IPS-NIHi11 (cell line): ENCODE measurements around the gene NELL1.
A peak's percentile ranks its signal among the peaks of the same experiment; 100 is the strongest.

Source experiments
- DNase-seq: peaks from one replicate; pipeline ENCODE4 v3.0.0; 2012; ENCODE audit warnings: mixed read lengths, low spot score

The NELL1 gene

GRCh38 chr11:21421711-21422329 lies 752.4 kb downstream of the NELL1 start:
- DNase-seq, result no peak

DNA sequence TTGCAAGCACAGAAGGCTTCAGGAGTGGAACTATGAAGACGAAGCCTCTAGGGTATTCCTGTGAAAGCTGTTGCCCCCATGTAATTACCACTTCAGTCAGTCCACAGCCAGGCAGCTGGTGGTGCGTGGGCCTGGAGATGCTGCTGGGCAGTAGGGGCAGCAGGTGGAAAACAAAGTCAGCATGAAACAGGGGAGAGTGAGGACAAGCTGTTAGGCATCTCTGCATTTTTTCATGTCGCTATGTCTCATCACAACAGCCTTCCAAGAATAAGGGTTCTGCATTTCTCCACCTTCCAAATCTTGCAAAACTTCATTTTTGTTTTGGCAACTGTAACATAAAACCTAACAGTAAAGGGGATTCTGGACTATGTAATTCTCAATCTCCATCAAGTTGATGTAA lies 757.5 kb downstream of the NELL1 start:
- DNase-seq, result no peak

GRCh38 chr11:21427726-21428125 lies 758.3 kb downstream of the NELL1 start:
- no peak for DNase-seq

- no peak for DNase-seq
These were observed 759.4 kb downstream of the NELL1 start for GRCh38 chr11:21428796-21429195.

DNA sequence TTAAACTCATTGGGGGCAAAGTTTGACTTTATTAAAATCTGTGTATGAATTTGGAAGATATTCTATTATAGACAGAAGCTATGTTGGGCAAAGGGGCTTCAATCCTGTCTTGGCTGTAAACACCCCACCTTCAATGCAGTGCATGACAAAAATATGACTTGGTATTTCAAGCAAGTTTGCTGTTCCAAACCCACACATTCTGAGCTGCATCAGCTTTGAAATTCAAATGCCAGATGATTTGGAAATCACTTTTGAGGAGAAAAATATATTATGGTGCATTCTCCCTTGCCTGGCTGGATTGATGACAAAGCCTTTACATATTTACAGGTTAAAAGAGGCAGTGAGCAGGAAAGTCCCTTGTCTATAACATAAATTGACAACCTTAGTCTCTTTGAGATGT lies 760.0 kb downstream of the NELL1 start:
- no peak for DNase-seq

DNA sequence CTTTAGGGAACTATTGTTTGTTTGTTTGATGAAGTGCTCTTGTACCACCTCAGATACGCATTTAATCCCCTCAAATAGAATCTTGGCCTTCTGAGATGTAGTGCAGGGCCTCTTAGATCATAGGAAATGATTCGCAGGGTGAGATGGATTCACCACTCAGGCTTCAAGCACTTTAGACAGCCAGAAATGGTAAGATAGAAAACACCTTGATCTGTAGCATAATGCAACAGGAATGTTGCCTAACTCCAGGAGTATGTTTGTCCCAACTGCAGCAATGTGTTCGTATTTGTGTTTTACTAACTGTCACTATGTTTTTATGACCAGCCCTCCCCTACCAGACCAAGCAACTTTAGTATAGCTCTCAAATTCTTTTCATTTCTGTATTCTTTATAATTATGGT lies 761.2 kb downstream of the NELL1 start:
- no peak for DNase-seq

DNA sequence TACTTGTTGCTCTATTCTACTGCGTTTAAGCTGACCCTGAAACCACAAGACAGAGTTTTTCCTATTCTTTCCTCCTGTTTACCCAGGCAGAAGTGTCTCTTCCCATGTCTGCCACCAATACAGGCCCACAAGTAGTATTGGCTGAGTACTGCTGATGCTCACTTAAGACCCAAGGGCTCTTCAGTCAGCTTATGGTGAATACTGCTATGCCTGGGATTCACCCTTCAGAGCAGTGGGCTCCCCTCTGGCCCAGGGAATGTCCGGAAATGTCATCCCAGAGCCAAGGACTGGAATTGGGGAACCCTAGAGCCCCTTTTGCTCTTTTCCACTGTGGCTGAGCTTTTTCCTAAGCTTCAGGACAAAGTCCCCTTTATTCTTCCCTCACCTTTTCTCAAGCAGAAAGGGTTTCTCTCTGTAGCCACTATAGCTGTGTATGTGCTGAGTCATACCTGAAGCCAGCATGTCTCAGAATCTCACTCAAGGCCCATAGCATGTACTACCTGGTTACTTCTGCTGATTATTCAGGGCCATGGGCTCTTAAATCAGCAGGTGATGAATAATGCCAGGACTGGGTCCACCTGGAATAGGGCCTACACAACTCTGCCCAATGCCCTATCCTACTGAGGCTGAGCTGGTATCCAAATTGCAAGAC lies 777.7 kb downstream of the NELL1 start:
- no peak for DNase-seq

DNA sequence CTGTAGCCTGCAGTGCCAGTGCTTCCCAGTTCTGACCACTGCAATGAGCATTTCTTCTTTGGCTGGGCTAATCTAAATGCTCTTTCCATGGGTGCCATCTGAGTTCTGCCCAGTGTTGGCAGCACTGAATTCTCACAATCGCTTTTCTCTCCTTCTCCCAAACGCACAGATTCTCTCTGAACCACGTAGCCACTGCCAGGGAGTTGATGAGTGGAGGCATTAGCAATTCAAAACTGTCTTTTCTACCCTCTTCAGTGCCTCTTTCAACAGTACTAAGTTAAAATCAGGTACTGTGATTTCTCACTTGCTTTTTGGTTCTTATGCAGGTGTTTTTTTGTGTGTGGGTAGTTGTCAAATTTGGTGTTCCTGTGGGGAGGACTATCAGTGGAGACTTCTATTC lies 778.5 kb downstream of the NELL1 start:
- DNase-seq, result no peak

DNA sequence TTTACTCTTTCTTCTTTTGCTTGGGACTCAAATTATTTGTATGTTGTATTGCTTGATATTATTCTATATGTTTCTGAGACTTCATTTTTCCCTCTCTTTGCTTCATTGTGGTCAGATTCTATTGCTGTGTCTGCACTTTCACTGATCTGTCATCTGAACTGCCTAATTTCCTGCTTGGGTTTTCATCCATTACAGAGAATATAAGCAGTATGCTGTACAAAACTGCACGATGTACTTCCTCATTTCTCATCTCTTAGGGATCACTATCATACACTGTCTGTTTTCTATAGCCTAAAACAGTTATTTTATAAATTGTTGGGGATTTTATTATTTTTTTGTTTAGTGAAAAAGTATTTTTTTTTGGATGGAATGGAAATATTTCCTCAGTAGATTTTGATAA lies 786.8 kb downstream of the NELL1 start:
- DNase-seq, result no peak

GRCh38 chr11:21460082-21460481 lies 790.7 kb downstream of the NELL1 start:
- no peak for DNase-seq

DNA sequence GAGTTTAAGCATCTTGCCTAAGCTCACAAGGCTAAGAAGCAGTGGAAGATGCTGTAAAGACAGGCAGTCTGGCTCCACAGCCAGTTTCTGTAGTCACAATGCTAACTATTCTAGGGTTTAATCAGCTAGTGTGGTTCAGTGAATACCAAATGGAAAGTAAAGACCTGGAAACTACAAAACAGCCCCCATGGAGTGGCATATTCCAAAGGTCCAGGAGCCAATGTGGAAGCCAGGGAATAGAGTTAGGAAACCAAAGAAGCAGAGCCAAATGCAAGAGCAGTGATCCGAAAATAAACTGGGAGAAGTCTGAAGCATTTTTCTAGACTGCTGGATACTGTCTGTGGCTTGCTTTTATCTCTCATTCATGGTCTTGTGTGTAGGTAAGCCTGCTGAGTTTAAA lies 792.3 kb downstream of the NELL1 start:
- no peak for DNase-seq

DNA sequence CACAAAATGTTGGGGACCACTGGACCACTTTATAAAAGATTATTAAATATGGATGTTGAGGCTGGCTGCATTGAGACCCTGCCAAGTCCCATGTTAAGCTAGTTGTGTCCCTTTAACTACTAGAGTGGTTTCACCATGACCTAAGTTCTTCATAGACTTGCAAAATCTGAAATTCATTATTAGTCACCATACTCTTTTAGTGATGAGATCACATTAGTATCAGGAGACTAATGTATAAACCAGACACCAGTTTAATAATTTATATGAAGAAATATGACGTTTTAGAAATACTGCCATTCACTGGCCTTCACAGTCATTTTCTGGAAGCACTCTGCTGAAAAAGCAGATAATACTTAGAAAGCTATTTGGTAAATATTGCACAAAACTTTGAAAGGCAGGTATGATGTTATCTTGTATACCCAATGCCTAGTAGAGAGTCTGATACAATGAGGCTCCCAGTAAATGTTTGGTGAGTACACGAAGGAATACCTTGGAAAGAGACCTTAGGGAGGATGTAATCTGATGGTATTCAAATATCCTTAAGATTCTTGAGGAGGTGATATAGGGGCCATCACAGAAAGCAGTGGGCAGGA lies 795.3 kb downstream of the NELL1 start:
- DNase-seq, result no peak

DNA sequence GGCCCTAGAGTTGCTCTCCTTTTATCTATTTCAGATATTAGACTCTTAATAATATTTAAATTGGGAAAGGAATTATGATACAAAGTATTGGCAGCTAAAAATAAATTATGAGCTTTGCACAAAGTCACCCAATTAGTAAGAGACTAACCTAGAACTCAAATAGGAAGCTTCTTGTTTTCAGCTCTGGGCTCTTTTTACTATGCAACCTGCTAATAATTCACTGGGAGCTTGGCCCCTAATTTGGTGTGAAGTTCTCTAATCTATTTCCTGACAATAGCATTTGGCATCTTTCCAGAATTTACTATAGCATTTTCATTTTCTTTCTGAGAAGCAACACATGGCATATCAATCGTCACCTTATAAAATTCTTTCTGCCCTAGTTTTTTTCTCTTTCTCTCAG lies 795.8 kb downstream of the NELL1 start:
- no peak for DNase-seq

DNA sequence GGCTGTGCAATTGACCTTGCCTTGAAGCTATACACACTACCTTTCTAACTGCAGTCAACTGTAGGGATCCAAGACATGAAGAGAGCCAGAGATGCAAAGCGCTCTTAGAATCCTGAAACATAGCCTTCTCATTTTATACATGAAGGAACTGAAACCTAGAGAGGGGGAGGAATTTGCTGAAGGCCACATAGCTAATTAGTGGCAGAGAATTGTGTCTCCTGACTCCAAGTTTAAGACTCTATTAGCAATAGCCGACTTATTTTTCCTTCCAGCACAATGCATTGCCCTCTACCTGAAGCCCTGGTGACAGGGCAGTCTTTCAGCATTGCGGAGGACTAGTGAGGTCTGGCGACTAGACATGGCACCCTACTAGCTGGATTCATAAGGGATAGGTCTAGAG lies 796.5 kb downstream of the NELL1 start:
- DNase-seq, result no peak

- no peak for DNase-seq
These were observed 801.1 kb downstream of the NELL1 start for GRCh38 chr11:21470521-21470920.

- no peak for DNase-seq
These were observed 802.9 kb downstream of the NELL1 start for GRCh38 chr11:21472261-21472660.

GRCh38 chr11:21474529-21474928 lies 805.1 kb downstream of the NELL1 start:
- DNase-seq, result no peak

GRCh38 chr11:21475276-21475675 lies 805.9 kb downstream of the NELL1 start:
- DNase-seq, result peak; percentile 5

- no peak for DNase-seq
These were observed 807.2 kb downstream of the NELL1 start for GRCh38 chr11:21476588-21476987.

DNA sequence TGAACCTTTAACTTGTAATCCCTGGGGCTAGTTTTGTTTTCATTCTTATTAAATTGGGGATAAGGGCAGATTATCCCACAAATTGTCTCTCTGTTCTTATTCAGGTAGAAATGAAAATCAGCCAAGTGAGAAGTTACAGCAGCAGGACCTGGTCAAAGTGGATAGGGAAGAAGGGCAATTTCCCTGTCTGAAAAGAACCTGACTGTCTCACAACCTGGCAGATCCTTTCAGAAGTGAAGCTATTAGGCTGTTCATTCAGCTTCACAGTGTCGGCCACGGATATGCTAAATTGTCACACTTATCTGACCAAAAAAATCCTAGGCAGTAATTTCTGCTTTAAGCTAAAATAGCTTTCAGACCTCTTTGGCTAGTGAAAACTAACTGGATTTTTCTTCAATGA lies 810.9 kb downstream of the NELL1 start:
- no peak for DNase-seq

GRCh38 chr11:21481255-21481654 lies 811.9 kb downstream of the NELL1 start:
- no peak for DNase-seq

DNA sequence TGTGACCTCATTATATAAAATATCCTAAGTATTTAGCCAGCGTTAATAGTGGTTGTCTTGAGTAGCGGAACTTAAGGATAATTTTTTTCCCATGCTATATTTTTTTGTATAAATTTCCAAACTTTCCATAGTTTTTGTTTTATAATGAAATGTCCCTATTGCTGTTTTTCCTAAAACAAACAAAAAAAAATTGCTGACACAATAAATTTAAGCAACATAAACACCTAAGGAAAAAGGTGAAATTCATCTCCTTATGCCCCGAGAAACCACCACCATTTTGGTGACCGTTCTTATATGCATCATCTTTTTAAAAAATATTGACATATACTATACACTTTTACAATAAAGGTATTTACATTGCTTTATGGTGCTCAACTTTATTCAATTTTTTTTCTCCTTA lies 814.7 kb downstream of the NELL1 start:
- no peak for DNase-seq

DNA sequence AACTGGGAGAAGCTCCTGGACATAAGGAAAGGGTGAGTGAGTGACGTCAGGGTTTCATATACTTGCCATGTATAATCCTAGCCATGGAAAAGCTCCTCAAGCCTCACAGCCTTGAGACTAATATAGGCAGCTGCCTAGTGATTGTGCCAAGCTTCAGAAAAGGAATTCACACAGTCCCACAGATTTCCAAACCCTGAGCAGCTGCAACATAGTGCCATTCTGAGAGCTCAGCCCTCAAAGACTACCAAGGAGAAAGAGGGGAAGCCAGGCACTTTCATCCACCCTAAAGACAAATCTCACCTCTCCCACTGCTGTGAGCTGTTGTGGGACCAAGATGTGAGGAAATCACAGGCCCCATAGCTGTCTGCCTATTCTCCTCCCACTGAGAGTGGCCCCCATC lies 815.6 kb downstream of the NELL1 start:
- DNase-seq, result no peak

GRCh38 chr11:21485426-21485825 lies 816.0 kb downstream of the NELL1 start:
- DNase-seq, result no peak
